ENCODE data around the gene PAFAH2. TPM values are rescaled to one million over a fixed set of nuclear protein-coding genes. Genes with fewer than 3 reads are reported as not detected.

The PAFAH2 gene
- polyA plus RNA-seq, 1 of the 3 experiments (the other 2 are of a cell fraction): 10.8 TPM

- H3K27ac ChIP-seq (ENCODE audit: low read depth in 2 of 2, low read length in 1 of 2): peak overlapping the region in 1 of 2 experiments; percentile 87; a peak in 2 of 4 replicates
- H3K4me3 ChIP-seq (ENCODE audit: low read depth in 2 of 2, low read length in 1 of 2): no peak overlapping the region
- H4K20me1 ChIP-seq (ENCODE audit: insufficient read depth): no peaks in the 10 kb centered on the region
- no peaks in the 10 kb centered on the region for H3K9me3 ChIP-seq
- no peaks in the 10 kb centered on the region for H3K27me3 ChIP-seq (ENCODE audit: insufficient read depth)
- POLR2A ChIA-PET: interaction anchor here (0.5 to 1.1 kb wide), 2 partner anchors 20 to 505 kb away, joined by 3 to 5 read pairs; no protein-coding TSS in a partner anchor
- no peak overlapping the region for H3K4me2 ChIP-seq
- no peaks in the 10 kb centered on the region for H3K36me3 ChIP-seq (replicated peaks in 1 of 2; ENCODE audit: control insufficient read depth in 1 of 2, insufficient read depth in 2 of 2, low read length in 1 of 2)
- WGBS (ENCODE audit: low lambda C conversion rate): 59% methylated on average over 3 of the region's 4 CpGs
- no peaks in the 10 kb centered on the region for H3K9me2 ChIP-seq
- H3K4me1 ChIP-seq (ENCODE audit: control insufficient read depth in 1 of 2, insufficient read depth in 2 of 2, low read depth in 1 of 2, low read length in 1 of 2): peaks cover 6 to 14% of the 10 kb centered on the region in 2 experiments; a peak in 2 of 4 replicates
- peak; percentile 18 for TF ChIP-seq CHD2 (IDR thresholded peaks at IDR 0.05; ENCODE audit: low read length, partially characterized antibody)
- no peak for TF ChIP-seq ELF1 (IDR thresholded peaks at IDR 0.05)
- TF ChIP-seq EP300 (IDR thresholded peaks at IDR 0.05; ENCODE audit: borderline replicate concordance in 1 of 2, low read depth in 1 of 2, low read length in 1 of 2): 0 out of 4 replicates have a peak, but pooled peaks of 1 of the 2 experiments have one; percentile 10
- CTCF ChIA-PET: interaction anchor here (3.5 kb wide), 1 partner anchor 57 kb away, joined by 15 read pairs; no protein-coding TSS in a partner anchor
- no peaks in the 10 kb centered on the region for H3F3A ChIP-seq (replicated peaks; ENCODE audit: insufficient read depth)
- peak; percentile 46 for DNase-seq
- H3K79me2 ChIP-seq (ENCODE audit: insufficient read depth): no peaks in the 10 kb centered on the region
- no peak overlapping the region for H3K9ac ChIP-seq
- H2AFZ ChIP-seq (ENCODE audit: low read depth): no peak overlapping the region
Measured at GRCh38 chr1:25952841-25953401, 44.9 kb downstream of the PAFAH2 start.

DNA sequence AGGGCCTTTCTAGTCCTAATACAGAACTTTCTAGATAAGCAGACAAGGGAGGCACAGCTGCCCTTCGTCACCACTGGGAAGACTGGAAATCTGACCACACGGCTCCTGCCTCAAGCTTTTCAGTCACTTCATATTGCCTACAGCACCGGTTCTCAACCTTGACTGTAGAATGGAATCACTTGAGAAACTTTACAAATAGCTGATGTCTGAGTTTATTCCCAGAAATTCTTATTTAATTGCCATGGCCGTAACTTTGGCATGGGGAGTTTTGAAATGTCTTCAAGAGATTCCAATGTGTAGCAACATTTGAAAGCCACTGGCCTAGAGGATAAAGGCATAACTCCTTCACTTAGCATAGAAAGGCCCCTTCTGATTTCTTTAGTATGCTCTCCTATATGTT is 49.2 kb downstream of the PAFAH2 start:
- Histone ChIP-seq H2AFZ (ENCODE audit: low read depth) (no peak overlapping the region), H3K9ac (no peak overlapping the region), H3K79me2 (ENCODE audit: insufficient read depth) (no peaks in the 10 kb centered on the region), H3K36me3 (replicated peaks in 1 of 2; ENCODE audit: control insufficient read depth in 1 of 2, insufficient read depth in 2 of 2, low read length in 1 of 2) (no peaks in the 10 kb centered on the region), H3K9me2 (no peaks in the 10 kb centered on the region), H3K27me3 (ENCODE audit: insufficient read depth) (no peaks in the 10 kb centered on the region), H3K4me3 (ENCODE audit: low read depth in 2 of 2, low read length in 1 of 2) (no peak overlapping the region), H4K20me1 (ENCODE audit: insufficient read depth) (no peaks in the 10 kb centered on the region), H3K4me2 (no peak overlapping the region), H3K27ac (ENCODE audit: low read depth in 2 of 2, low read length in 1 of 2) (no peak overlapping the region), H3K4me1 (ENCODE audit: control insufficient read depth in 1 of 2, insufficient read depth in 2 of 2, low read depth in 1 of 2, low read length in 1 of 2) (peaks cover 6 to 7% of the 10 kb centered on the region in 2 experiments; a peak in 2 of 4 replicates), H3F3A (replicated peaks; ENCODE audit: insufficient read depth) (no peaks in the 10 kb centered on the region), H3K9me3 (no peaks in the 10 kb centered on the region)
- WGBS (ENCODE audit: low lambda C conversion rate): 71% methylated on average over 4 of the region's 4 CpGs
- POLR2A ChIA-PET: no interaction called here
- CTCF ChIA-PET: interaction anchor here (0.6 to 1.2 kb wide), 5 partner anchors 19 to 746 kb away, joined by 3 to 5 read pairs (median 3); partner anchors contain the start of gene PAFAH2
- no peak for DNase-seq
- no peak for TF ChIP-seq RAD21 (IDR thresholded peaks at IDR 0.05; ENCODE audit: low read length)
- no peak for TF ChIP-seq TEAD4 (IDR thresholded peaks at IDR 0.05; ENCODE audit: borderline replicate concordance, insufficient read depth)
- TF ChIP-seq CHD2 (IDR thresholded peaks at IDR 0.05; ENCODE audit: low read length, partially characterized antibody): no peak
- no peak for TF ChIP-seq EP300 (IDR thresholded peaks at IDR 0.05; ENCODE audit: borderline replicate concordance in 1 of 2, low read depth in 1 of 2, low read length in 1 of 2)
- no peak for TF ChIP-seq YY1 (IDR thresholded peaks at IDR 0.05; ENCODE audit: low read depth)
- TF ChIP-seq SIN3A (IDR thresholded peaks at IDR 0.05; ENCODE audit: borderline replicate concordance, low read depth, low read length): no peak
- no peak for TF ChIP-seq REST (IDR thresholded peaks at IDR 0.05; ENCODE audit: low read depth, low read length)
- TF ChIP-seq POLR2AphosphoS5 (IDR thresholded peaks at IDR 0.05; ENCODE audit: low read depth, low read length): no peak
- TF ChIP-seq RCOR1 (IDR thresholded peaks at IDR 0.05; ENCODE audit: low read length): no peak
- TF ChIP-seq JUND (IDR thresholded peaks at IDR 0.05): no peak
- no peak for TF ChIP-seq ELF1 (IDR thresholded peaks at IDR 0.05)
- TF ChIP-seq TAF1 (IDR thresholded peaks at IDR 0.05; ENCODE audit: borderline replicate concordance, low read depth, low read length): no peak
- no peak for TF ChIP-seq FOSL2 (IDR thresholded peaks at IDR 0.05; ENCODE audit: borderline replicate concordance, low read depth)
- no peak for TF ChIP-seq NFIC (IDR thresholded peaks at IDR 0.05; ENCODE audit: borderline replicate concordance)
- no peak for TF ChIP-seq MEF2A (IDR thresholded peaks at IDR 0.05; ENCODE audit: borderline replicate concordance, low read depth)

All from SK-N-SH (cell line).